ENCODE data around the gene RIPOR2.
"Not testable (repeated sequence)": the region's sequence is repeated elsewhere in the genome, so short reads cannot be mapped to it uniquely, and the experiment has no call there.

Gene RIPOR2

GRCh38 chr6:24953726-24954125, 18.0 kb upstream of the RIPOR2 start:
- in situ Hi-C loops (cut with MboI; ENCODE audit: low sequenced_read_pairs), result no loop called here

- in situ Hi-C loops (cut with MboI; ENCODE audit: low sequenced_read_pairs), result no loop called here
These were observed 16.1 kb upstream of the RIPOR2 start for GRCh38 chr6:24951811-24952299.

GRCh38 chr6:24950218-24950941, 14.6 kb upstream of the RIPOR2 start:
- in situ Hi-C loops (cut with MboI; ENCODE audit: low sequenced_read_pairs), result no loop called here

- in situ Hi-C loops (cut with MboI; ENCODE audit: low sequenced_read_pairs), result no loop called here
These were observed 13.3 kb upstream of the RIPOR2 start for GRCh38 chr6:24949020-24949569.

GRCh38 chr6:24948261-24948660, 12.5 kb upstream of the RIPOR2 start:
- in situ Hi-C loops (cut with MboI; ENCODE audit: low sequenced_read_pairs), result not testable (repeated sequence)

GRCh38 chr6:24947636-24948035, 11.9 kb upstream of the RIPOR2 start:
- in situ Hi-C loops (cut with MboI; ENCODE audit: low sequenced_read_pairs), result no loop called here

GRCh38 chr6:24945054-24945453, 9.3 kb upstream of the RIPOR2 start:
- in situ Hi-C loops (cut with MboI; ENCODE audit: low sequenced_read_pairs), result no loop called here

- in situ Hi-C loops (cut with MboI; ENCODE audit: low sequenced_read_pairs), result no loop called here
These were observed 8.0 kb upstream of the RIPOR2 start for GRCh38 chr6:24943774-24944173.

- in situ Hi-C loops (cut with MboI; ENCODE audit: low sequenced_read_pairs), result no loop called here
These were observed 4.7 kb upstream of the RIPOR2 start for GRCh38 chr6:24940311-24940917.

- in situ Hi-C loops (cut with MboI; ENCODE audit: low sequenced_read_pairs), result no loop called here
These were observed 1.0 kb upstream of the RIPOR2 start for GRCh38 chr6:24936641-24937317.

- in situ Hi-C loops (cut with MboI; ENCODE audit: low sequenced_read_pairs), result no loop called here
These were observed 1.8 kb downstream of the RIPOR2 start for GRCh38 chr6:24933868-24934401.

GRCh38 chr6:24933266-24933665, 2.5 kb downstream of the RIPOR2 start:
- in situ Hi-C loops (cut with MboI; ENCODE audit: low sequenced_read_pairs), result no loop called here

GRCh38 chr6:24932832-24933231, 2.9 kb downstream of the RIPOR2 start:
- in situ Hi-C loops (cut with MboI; ENCODE audit: low sequenced_read_pairs), result no loop called here

- in situ Hi-C loops (cut with MboI; ENCODE audit: low sequenced_read_pairs), result no loop called here
These were observed 3.8 kb downstream of the RIPOR2 start for GRCh38 chr6:24931718-24932691.

GRCh38 chr6:24931296-24931695, 4.5 kb downstream of the RIPOR2 start:
- in situ Hi-C loops (cut with MboI; ENCODE audit: low sequenced_read_pairs), result no loop called here

- in situ Hi-C loops (cut with MboI; ENCODE audit: low sequenced_read_pairs), result no loop called here
These were observed 5.3 kb downstream of the RIPOR2 start for GRCh38 chr6:24930431-24930871.

- in situ Hi-C loops (cut with MboI; ENCODE audit: low sequenced_read_pairs), result no loop called here
These were observed 6.5 kb downstream of the RIPOR2 start for GRCh38 chr6:24929242-24929641.

GRCh38 chr6:24927985-24928745, 7.6 kb downstream of the RIPOR2 start:
- in situ Hi-C loops (cut with MboI; ENCODE audit: low sequenced_read_pairs), result no loop called here

GRCh38 chr6:24927277-24927955, 8.3 kb downstream of the RIPOR2 start:
- in situ Hi-C loops (cut with MboI; ENCODE audit: low sequenced_read_pairs), result no loop called here

All from HL-60/S4 treated with phorbol 12-myristate 13-acetate at 8.2 ng/mL for 4 days and 3 days (cell line).